ENCODE data around the gene FOXP4. TPM values are rescaled to one million over a fixed set of nuclear protein-coding genes. Genes with fewer than 3 reads are reported as not detected.

The FOXP4 gene
- total RNA-seq, 1 donor from 2014 or later: 26.9 TPM

GRCh38 chr6:41594326-41594725 lies 48.1 kb downstream of the FOXP4 start:
- DNase-seq (ENCODE audit: extremely low spot score, unreplicated experiment): no peak
- Mint-ChIP-seq H3K27me3 (ENCODE audit: unreplicated experiment) (no peaks in the 10 kb centered on the region), H3K9me3 (ENCODE audit: unreplicated experiment) (no peaks in the 10 kb centered on the region), H3K4me1 (ENCODE audit: unreplicated experiment) (no peaks in the 10 kb centered on the region), H3K27ac (ENCODE audit: unreplicated experiment) (no peak overlapping the region), H3K4me3 (ENCODE audit: unreplicated experiment) (no peak overlapping the region), H3K36me3 (ENCODE audit: unreplicated experiment) (peaks cover 22% of the 10 kb centered on the region)
- TF ChIP-seq CTCF (IDR thresholded peaks at IDR 0.05): no peak

GRCh38 chr6:41594766-41595165 lies 48.6 kb downstream of the FOXP4 start:
- H3K9me3 Mint-ChIP-seq (ENCODE audit: unreplicated experiment): no peaks in the 10 kb centered on the region
- no peaks in the 10 kb centered on the region for H3K4me1 Mint-ChIP-seq (ENCODE audit: unreplicated experiment)
- no peak overlapping the region for H3K4me3 Mint-ChIP-seq (ENCODE audit: unreplicated experiment)
- H3K36me3 Mint-ChIP-seq (ENCODE audit: unreplicated experiment): peaks cover 23% of the 10 kb centered on the region
- no peak overlapping the region for H3K27ac Mint-ChIP-seq (ENCODE audit: unreplicated experiment)
- no peak for TF ChIP-seq CTCF (IDR thresholded peaks at IDR 0.05)
- no peak for DNase-seq (ENCODE audit: extremely low spot score, unreplicated experiment)
- no peaks in the 10 kb centered on the region for H3K27me3 Mint-ChIP-seq (ENCODE audit: unreplicated experiment)

GRCh38 chr6:41595166-41595565 lies 49.0 kb downstream of the FOXP4 start:
- Mint-ChIP-seq H3K27ac (ENCODE audit: unreplicated experiment) (no peak overlapping the region), H3K4me1 (ENCODE audit: unreplicated experiment) (no peaks in the 10 kb centered on the region), H3K9me3 (ENCODE audit: unreplicated experiment) (no peaks in the 10 kb centered on the region), H3K27me3 (ENCODE audit: unreplicated experiment) (no peaks in the 10 kb centered on the region), H3K4me3 (ENCODE audit: unreplicated experiment) (no peak overlapping the region), H3K36me3 (ENCODE audit: unreplicated experiment) (peaks cover 23% of the 10 kb centered on the region)
- no peak for DNase-seq (ENCODE audit: extremely low spot score, unreplicated experiment)
- no peak for TF ChIP-seq CTCF (IDR thresholded peaks at IDR 0.05)

GRCh38 chr6:41596096-41596685 lies 50.0 kb downstream of the FOXP4 start:
- peaks cover 18% of the 10 kb centered on the region for H3K36me3 Mint-ChIP-seq (ENCODE audit: unreplicated experiment)
- no peaks in the 10 kb centered on the region for H3K27me3 Mint-ChIP-seq (ENCODE audit: unreplicated experiment)
- H3K4me1 Mint-ChIP-seq (ENCODE audit: unreplicated experiment): no peaks in the 10 kb centered on the region
- DNase-seq (ENCODE audit: extremely low spot score, unreplicated experiment): no peak
- H3K9me3 Mint-ChIP-seq (ENCODE audit: unreplicated experiment): no peaks in the 10 kb centered on the region
- no peak overlapping the region for H3K4me3 Mint-ChIP-seq (ENCODE audit: unreplicated experiment)
- H3K27ac Mint-ChIP-seq (ENCODE audit: unreplicated experiment): no peak overlapping the region
- TF ChIP-seq CTCF (IDR thresholded peaks at IDR 0.05): no peak

GRCh38 chr6:41596807-41597206 lies 50.6 kb downstream of the FOXP4 start:
- no peaks in the 10 kb centered on the region for H3K4me1 Mint-ChIP-seq (ENCODE audit: unreplicated experiment)
- no peak overlapping the region for H3K4me3 Mint-ChIP-seq (ENCODE audit: unreplicated experiment)
- DNase-seq (ENCODE audit: extremely low spot score, unreplicated experiment): no peak
- no peak for TF ChIP-seq CTCF (IDR thresholded peaks at IDR 0.05)
- H3K36me3 Mint-ChIP-seq (ENCODE audit: unreplicated experiment): peaks cover 16% of the 10 kb centered on the region
- no peaks in the 10 kb centered on the region for H3K27me3 Mint-ChIP-seq (ENCODE audit: unreplicated experiment)
- no peak overlapping the region for H3K27ac Mint-ChIP-seq (ENCODE audit: unreplicated experiment)
- no peaks in the 10 kb centered on the region for H3K9me3 Mint-ChIP-seq (ENCODE audit: unreplicated experiment)

All from osteocyte (in vitro differentiated cells).